ENCODE data around the gene TCEA2.

DNA sequence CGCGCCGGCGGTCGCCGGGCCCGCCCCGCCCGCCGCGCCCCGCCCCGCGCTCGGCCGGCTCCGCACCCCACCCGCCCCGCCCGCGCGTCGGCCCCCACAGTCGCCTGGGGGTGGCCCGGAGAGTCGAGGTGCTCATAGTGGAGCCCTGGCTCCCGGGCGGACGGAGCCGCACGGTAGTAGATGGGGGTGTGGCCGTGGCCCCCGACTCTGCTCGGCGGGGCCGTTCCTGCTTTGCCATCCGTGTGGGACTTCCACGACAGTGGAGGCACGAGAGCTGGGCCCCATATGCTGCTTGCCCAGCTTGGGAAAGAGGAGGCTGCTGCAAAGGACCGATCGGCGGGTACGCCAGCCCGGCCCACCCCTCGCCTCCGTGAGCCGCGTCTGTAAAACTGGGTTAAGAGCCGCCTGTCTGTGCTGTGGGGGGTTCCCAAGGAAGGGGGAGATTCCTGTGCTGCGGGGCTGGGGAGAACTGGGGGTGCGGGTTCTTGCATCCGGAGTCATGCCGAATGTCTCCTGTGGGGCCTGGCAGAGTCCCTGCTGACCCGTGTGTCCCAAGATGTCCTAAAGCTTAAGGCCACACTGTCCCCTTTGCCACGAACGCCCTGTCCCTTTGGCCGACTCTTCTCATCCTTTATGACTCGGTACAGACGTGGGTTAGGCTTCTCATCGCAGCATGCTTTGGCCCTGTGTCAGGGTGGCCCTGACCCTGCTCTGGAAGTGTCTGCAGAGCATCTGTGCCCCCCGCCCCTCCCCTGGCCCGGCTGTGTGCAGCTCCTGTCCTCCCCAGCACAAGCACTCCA, 17.2 kb downstream of the TCEA2 start, which contains the start of gene OPRL1:
- TF ChIP-seq, protein P1, sequence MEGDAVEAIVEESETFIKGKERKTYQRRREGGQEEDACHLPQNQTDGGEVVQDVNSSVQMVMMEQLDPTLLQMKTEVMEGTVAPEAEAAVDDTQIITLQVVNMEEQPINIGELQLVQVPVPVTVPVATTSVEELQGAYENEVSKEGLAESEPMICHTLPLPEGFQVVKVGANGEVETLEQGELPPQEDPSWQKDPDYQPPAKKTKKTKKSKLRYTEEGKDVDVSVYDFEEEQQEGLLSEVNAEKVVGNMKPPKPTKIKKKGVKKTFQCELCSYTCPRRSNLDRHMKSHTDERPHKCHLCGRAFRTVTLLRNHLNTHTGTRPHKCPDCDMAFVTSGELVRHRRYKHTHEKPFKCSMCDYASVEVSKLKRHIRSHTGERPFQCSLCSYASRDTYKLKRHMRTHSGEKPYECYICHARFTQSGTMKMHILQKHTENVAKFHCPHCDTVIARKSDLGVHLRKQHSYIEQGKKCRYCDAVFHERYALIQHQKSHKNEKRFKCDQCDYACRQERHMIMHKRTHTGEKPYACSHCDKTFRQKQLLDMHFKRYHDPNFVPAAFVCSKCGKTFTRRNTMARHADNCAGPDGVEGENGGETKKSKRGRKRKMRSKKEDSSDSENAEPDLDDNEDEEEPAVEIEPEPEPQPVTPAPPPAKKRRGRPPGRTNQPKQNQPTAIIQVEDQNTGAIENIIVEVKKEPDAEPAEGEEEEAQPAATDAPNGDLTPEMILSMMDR (IDR thresholded peaks at IDR 0.05), result no peak
- no peak for TF ChIP-seq POLR2A (IDR thresholded peaks at IDR 0.05)
